ENCODE results near the gene CD27.

DNA sequence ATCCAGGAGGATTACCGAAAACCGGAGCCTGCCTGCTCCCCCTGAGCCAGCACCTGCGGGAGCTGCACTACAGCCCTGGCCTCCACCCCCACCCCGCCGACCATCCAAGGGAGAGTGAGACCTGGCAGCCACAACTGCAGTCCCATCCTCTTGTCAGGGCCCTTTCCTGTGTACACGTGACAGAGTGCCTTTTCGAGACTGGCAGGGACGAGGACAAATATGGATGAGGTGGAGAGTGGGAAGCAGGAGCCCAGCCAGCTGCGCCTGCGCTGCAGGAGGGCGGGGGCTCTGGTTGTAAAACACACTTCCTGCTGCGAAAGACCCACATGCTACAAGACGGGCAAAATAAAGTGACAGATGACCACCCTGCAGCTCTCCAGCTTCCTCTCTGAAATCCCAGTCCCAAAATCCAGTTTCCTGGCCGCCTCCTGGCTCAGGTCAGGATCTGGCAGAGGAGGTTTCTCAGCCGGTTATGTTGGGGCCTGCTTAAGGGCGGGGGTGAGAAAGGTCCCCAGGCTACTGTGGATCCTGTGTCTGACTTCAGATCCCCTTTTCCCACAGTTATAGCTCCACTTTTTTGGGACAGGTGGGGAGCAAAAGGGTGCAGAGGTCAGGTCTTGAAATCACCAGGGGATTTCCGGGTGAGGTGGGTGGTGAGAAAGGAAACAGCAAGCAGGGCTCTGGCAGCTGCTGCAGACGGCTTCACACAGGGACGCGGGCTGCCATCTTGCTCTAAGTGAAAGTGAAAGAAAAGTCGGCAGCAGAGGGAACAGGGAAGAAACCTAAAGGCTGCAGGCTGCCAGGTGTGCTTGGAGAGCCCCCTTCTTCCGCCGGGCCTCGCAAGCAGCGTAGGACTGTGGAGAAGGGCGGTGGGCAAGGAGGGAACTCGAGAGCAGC is 6.8 kb downstream of the CD27 start, which contains the start of gene TAPBPL:
- TF ChIP-seq, protein P1, sequence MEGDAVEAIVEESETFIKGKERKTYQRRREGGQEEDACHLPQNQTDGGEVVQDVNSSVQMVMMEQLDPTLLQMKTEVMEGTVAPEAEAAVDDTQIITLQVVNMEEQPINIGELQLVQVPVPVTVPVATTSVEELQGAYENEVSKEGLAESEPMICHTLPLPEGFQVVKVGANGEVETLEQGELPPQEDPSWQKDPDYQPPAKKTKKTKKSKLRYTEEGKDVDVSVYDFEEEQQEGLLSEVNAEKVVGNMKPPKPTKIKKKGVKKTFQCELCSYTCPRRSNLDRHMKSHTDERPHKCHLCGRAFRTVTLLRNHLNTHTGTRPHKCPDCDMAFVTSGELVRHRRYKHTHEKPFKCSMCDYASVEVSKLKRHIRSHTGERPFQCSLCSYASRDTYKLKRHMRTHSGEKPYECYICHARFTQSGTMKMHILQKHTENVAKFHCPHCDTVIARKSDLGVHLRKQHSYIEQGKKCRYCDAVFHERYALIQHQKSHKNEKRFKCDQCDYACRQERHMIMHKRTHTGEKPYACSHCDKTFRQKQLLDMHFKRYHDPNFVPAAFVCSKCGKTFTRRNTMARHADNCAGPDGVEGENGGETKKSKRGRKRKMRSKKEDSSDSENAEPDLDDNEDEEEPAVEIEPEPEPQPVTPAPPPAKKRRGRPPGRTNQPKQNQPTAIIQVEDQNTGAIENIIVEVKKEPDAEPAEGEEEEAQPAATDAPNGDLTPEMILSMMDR (IDR thresholded peaks at IDR 0.05) = peak in 1 of 7 experiments; percentile 18
- TF ChIP-seq POLR2A (IDR thresholded peaks at IDR 0.05) = peak; percentile 58 to 87 (median 85)

All from body of pancreas (tissue), 4 donors.